GM10847 (cell line): ENCODE results near the gene NCK2.

Experiments used
- POLR2A ChIP-seq: IDR thresholded peaks from 2 replicates; pipeline ENCODE4 v1.6.1; 2011; ENCODE audit not compliant: insufficient read length; ENCODE audit errors: extremely low read depth

NCK2 gene

GRCh38 chr2:105761931-105762515, 17.3 kb downstream of the NCK2 start:
- no peak for TF ChIP-seq POLR2A

DNA sequence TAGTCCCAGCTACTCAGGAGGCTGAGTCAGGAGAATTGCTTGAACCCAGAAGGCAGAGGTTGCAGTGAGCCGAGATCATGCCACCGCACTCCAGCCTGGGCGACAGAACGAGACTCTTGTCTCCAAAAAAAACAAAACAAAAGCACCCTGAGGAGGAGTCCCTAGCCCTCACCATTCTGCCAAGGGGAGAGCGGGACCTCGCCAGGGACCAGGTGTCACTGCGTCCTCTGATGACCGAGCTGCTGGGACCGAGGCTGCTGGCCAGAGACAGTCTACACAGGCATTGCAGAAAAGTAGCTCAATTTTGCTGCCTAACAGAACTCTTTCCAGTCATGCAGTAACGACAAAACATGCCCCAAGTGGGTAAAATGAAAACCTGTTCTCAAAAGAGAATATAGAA, 18.4 kb downstream of the NCK2 start:
- TF ChIP-seq POLR2A, result no peak

GRCh38 chr2:105764059-105764458, 19.3 kb downstream of the NCK2 start:
- TF ChIP-seq POLR2A, result no peak

DNA sequence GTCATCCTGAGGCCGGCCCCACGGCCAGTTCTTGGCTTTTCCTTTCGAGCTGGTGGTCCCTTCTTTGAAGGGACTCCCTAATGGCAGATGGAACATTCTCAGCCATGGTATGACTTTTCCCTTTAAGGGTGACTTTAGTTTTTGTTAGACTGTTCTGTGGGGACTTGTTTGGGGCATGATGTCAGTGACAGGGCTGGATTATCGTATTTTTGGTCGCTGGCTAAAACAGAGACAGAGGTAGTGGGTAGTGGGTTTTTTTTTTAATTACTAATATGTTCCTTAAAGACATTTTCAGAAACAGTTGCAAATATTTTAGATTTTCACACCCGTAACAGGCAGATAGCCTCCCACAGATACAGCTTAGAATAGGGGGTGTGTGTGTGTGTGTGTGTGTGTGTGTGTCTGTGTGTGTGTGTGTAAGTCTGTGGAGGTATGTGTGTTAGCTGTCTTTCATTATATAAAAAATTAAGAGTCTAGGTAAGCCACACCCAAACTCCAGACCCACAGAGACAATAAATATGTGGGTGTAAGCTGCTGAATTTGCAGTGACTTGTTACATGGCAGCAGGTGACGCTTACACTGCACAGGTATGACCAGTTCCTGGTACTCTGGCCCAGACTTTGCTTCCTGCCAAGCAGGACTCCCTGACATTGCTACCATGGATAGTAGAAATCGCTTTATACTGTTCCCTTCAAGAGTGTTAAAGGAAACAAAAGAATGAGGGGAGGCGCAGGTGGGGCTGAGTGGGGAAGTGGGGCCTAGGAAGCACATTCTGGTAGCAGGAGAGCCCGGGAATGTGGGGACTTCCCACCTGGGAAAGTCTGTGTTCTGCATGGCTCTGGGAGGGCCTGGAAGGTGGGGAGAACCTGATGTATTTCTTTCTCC, 20.9 kb downstream of the NCK2 start:
- no peak for TF ChIP-seq POLR2A

- TF ChIP-seq POLR2A, result no peak
These were observed 21.7 kb downstream of the NCK2 start for GRCh38 chr2:105766300-105766866.

- TF ChIP-seq POLR2A, result no peak
These were observed 23.5 kb downstream of the NCK2 start for GRCh38 chr2:105768176-105768575.

GRCh38 chr2:105768961-105769452, 24.3 kb downstream of the NCK2 start:
- no peak for TF ChIP-seq POLR2A

DNA sequence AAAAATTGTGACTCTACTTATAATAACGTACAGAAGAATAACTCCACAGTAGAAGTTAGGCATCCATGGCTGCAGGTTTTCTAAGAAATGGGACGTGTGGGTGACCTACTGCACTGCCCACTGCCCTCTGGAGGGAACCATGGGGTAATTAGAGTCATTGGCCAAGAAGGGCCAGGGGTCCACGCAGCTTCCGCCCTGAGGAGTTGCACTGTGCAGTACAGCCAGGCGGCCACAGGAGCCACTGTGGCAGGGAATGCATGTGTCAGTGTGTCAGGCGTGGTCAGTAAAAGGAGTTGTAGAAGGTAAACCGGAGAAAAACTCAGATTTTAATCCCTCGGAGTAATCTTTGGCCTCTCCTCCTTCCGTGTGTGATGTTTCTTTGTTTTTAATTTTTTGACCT, 24.8 kb downstream of the NCK2 start:
- no peak for TF ChIP-seq POLR2A

DNA sequence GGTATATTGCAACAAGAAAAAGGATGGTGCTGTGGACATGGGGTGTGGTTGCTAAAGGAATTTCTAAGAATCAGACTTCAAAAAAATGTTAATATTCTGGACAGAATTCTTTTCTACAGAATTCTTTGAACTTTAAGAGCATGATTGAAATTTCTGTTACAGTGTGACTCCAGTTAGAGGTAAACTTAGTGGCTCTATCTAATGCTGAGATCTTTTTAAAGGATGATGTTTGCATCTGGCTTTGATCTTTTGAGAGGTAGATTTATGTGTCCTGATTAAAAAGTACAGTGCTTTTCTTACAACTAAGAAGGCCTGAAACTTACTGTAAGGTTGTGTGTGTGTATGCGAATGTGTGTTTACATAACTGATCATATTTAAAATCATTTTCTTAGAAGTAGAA, 25.4 kb downstream of the NCK2 start:
- no peak for TF ChIP-seq POLR2A

DNA sequence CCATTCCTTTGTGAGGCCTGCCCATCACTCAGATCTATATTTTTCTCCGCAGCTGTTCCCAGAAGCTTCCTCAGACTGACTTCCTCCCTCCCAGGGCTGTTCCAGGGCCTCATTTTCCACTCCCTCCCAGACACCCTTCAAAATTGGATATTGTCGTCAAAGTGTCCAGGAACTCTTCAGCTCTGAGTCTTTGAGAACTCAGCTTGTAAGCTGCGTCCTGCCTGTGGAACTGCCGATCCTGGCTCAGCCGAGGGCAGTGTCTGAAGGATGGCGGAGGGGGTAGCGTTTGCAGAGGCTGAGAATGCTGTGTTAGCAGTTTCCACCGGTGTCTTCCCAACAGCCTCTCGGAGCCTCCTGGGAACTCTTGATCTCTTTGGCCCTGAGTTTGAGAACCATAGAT, 27.1 kb downstream of the NCK2 start:
- TF ChIP-seq POLR2A, result no peak

- no peak for TF ChIP-seq POLR2A
These were observed 27.6 kb downstream of the NCK2 start for GRCh38 chr2:105772362-105772761.

- no peak for TF ChIP-seq POLR2A
These were observed 28.9 kb downstream of the NCK2 start for GRCh38 chr2:105773568-105773967.

GRCh38 chr2:105774781-105775337, 30.1 kb downstream of the NCK2 start:
- no peak for TF ChIP-seq POLR2A

DNA sequence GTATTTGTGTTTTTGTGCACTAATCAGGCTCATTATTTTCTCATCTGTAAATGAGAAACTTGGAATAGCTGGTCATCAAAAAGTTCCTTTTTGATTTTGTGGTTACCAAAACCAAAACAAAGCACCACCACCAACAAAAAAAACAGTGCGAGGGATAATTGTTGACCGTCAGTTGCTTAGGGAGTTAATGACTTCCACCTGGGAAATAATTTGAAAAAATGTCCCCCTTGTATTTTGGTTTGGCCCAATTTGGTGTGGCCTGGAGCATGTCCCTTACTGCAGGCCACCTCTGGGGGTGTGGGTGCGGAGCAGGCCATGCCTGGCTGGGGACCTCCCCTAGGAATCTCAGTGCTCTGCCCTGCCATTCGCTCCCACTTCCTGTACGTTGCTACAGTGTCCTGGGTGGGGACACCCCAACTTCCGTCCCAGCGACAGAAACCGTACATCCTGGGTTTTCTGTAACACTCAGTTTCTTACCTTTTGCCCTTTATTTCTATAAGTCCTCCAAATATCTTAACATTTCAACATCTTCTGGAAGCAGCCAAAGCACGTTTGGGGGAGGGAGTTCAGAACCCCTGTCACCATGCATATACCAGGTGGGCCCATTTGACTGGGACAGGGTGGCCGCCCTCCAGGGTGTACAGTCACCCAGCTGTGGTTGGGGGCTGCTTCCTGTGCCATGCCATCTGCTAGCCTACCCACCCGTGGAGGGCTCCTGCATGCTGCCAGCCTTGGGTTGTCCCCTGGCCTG, 31.3 kb downstream of the NCK2 start:
- TF ChIP-seq POLR2A, result no peak

GRCh38 chr2:105776560-105776928, 31.8 kb downstream of the NCK2 start:
- TF ChIP-seq POLR2A, result no peak
